ENCODE results near the gene GIGYF2.

The GIGYF2 gene

GRCh38 chr2:232873292-232873908 is 176.3 kb downstream of the GIGYF2 start:
- DNase-seq (ENCODE audit: low read depth in 1 of 2, low spot score in 1 of 2): no peak
- TF ChIP-seq REST (IDR thresholded peaks at IDR 0.05; ENCODE audit: insufficient replicate concordance, low read depth): no peak
- TF ChIP-seq SPI1 (IDR thresholded peaks at IDR 0.05; ENCODE audit: borderline replicate concordance, low read depth): no peak
- no peak for TF ChIP-seq POLR2AphosphoS5 (IDR thresholded peaks at IDR 0.05; ENCODE audit: low read depth)
- TF ChIP-seq GABPA (IDR thresholded peaks at IDR 0.05; ENCODE audit: low read depth): no peak
- TF ChIP-seq, protein P1, sequence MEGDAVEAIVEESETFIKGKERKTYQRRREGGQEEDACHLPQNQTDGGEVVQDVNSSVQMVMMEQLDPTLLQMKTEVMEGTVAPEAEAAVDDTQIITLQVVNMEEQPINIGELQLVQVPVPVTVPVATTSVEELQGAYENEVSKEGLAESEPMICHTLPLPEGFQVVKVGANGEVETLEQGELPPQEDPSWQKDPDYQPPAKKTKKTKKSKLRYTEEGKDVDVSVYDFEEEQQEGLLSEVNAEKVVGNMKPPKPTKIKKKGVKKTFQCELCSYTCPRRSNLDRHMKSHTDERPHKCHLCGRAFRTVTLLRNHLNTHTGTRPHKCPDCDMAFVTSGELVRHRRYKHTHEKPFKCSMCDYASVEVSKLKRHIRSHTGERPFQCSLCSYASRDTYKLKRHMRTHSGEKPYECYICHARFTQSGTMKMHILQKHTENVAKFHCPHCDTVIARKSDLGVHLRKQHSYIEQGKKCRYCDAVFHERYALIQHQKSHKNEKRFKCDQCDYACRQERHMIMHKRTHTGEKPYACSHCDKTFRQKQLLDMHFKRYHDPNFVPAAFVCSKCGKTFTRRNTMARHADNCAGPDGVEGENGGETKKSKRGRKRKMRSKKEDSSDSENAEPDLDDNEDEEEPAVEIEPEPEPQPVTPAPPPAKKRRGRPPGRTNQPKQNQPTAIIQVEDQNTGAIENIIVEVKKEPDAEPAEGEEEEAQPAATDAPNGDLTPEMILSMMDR (IDR thresholded peaks at IDR 0.05; ENCODE audit: insufficient read depth, low read length): no peak
- Histone ChIP-seq H3K4me3 (replicated peaks; ENCODE audit: insufficient read depth, low read length) (no peak overlapping the region), H3K27me3 (ENCODE audit: insufficient read depth, poor library complexity, severe bottlenecking) (no peaks in the 10 kb centered on the region), H3K27ac (replicated peaks) (no peak overlapping the region)

GRCh38 chr2:232873909-232874641 is 176.9 kb downstream of the GIGYF2 start:
- TF ChIP-seq SPI1 (IDR thresholded peaks at IDR 0.05; ENCODE audit: borderline replicate concordance, low read depth): peak; percentile 59; the same call in 1 of the 2 replicates
- TF ChIP-seq GABPA (IDR thresholded peaks at IDR 0.05; ENCODE audit: low read depth): no peak
- TF ChIP-seq POLR2AphosphoS5 (IDR thresholded peaks at IDR 0.05; ENCODE audit: low read depth): no peak
- Histone ChIP-seq H3K27ac (replicated peaks) (no peak overlapping the region), H3K4me3 (replicated peaks; ENCODE audit: insufficient read depth, low read length) (no peak overlapping the region), H3K27me3 (ENCODE audit: insufficient read depth, poor library complexity, severe bottlenecking) (no peaks in the 10 kb centered on the region)
- peak in 1 of 2 experiments; percentile 21 for DNase-seq (ENCODE audit: low read depth in 1 of 2, low spot score in 1 of 2)

GRCh38 chr2:232874677-232875223 is 177.6 kb downstream of the GIGYF2 start:
- Histone ChIP-seq H3K4me3 (replicated peaks; ENCODE audit: insufficient read depth, low read length) (no peak overlapping the region), H3K27ac (replicated peaks) (no peak overlapping the region), H3K27me3 (ENCODE audit: insufficient read depth, poor library complexity, severe bottlenecking) (no peaks in the 10 kb centered on the region)
- DNase-seq (ENCODE audit: low read depth in 1 of 2, low spot score in 1 of 2): no peak
- TF ChIP-seq POLR2AphosphoS5 (IDR thresholded peaks at IDR 0.05; ENCODE audit: low read depth) (no peak), GABPA (IDR thresholded peaks at IDR 0.05; ENCODE audit: low read depth) (no peak), REST (IDR thresholded peaks at IDR 0.05; ENCODE audit: insufficient replicate concordance, low read depth) (no peak), SPI1 (IDR thresholded peaks at IDR 0.05; ENCODE audit: borderline replicate concordance, low read depth) (no peak)
- TF ChIP-seq, protein P1 (IDR thresholded peaks at IDR 0.05; ENCODE audit: insufficient read depth, low read length): no peak
